ENCODE data around the gene EVPL.

Gene EVPL

DNA sequence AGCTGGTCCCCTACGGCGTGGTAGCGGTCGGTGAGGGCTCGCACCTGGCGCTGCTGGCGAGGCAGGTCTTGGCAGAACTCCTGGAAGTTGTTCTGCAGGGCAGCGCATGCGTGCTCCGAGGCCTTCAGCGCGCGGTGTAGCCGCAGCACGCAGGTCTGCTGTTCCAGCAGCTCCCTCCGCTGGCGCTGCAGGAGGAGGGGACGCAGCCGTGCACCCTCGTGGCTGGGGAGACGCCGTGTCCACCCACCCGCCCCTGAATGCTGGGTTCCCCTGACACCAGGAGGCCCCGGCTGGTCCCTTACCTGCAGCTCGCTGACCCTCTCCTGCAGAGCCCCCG, 12.2 kb downstream of the EVPL start:
- no peak for DNase-seq

DNA sequence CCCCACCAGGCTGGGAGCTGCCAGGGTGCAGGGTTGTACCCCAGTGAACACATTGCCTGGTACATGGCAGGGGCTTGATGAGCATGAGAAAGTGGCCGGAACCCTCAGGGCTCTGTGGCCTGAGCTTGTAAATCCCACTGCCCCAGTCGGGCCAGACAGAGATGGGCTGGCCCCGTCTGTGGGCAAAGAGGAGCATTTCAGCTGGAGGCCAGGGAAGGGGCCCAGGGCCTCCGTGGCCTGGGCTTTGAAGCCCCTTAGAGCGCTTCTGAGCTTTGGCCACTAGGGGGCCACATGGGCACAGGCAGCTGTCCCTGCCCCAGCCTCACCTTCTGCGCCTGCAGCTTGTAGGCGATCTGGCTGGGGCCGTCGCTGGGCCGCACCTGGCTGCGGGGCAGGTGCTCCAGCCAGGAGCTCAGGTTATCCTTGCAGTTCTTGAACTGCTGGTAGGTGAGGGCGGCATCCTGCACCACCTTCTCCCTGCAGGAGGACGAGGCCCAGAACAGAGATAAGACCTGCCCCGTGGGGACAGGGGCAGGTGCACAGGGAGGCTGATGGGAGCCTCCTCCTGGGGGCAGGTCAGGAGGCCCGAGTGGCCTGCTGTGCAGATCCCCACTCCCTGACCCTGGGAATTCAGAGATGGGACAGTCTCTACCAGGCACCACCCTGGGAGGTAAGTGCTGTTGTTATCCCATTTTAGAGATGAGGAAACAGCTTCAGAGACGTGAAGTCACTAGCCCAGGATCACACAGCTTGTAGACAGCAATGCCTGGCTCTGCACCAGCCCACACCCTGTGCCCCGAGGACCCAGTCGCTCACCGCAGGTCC, 12.8 kb downstream of the EVPL start:
- peak; percentile 80 for DNase-seq

DNA sequence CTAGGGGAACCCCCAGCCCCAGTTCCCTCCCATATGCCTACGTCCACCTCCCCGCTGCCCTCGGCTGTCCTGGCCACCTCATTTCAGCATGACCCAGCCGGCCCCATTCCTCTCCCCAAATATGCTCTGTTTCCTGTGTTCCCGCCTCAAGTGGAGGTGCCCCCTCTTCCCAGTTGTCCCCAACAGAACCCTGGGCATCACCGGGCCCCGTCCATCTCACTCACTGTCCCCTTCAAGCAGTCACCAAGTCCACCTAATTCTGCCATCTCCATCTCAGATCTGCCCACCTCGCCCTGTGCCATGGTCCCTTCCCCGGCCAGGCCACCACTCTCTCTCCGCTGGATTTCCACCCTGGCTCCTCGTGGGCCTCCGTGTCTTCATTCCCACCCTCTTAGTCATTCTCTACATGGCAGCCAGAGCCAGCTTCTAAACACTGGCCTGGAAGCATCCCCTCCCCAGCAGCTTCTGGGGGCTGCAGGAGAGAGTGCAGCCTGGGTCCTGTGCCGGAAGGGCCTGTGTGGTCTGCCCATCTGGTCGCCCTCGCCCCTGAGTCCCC, 13.7 kb downstream of the EVPL start:
- no peak for DNase-seq

DNA sequence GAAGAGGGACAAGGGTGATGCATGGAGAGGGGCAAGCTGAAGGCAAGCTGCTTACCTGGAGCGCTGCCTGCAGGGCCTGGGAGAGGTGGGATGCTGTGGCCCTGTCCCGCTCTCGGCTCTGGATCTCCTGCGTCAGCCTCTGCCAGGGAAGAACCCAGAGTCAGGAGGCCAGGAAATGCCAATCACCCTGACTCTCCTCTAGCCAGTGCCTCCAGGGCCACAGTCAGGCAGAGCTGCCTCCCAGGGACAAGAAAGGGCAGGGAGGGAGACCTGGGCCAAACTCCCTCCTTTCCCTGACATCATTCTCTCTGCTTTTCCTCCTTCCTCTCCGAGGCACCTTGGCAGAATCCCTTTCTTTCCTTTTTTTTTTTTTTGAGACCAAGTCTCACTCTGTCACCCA, 15.2 kb downstream of the EVPL start:
- no peak for DNase-seq

DNA sequence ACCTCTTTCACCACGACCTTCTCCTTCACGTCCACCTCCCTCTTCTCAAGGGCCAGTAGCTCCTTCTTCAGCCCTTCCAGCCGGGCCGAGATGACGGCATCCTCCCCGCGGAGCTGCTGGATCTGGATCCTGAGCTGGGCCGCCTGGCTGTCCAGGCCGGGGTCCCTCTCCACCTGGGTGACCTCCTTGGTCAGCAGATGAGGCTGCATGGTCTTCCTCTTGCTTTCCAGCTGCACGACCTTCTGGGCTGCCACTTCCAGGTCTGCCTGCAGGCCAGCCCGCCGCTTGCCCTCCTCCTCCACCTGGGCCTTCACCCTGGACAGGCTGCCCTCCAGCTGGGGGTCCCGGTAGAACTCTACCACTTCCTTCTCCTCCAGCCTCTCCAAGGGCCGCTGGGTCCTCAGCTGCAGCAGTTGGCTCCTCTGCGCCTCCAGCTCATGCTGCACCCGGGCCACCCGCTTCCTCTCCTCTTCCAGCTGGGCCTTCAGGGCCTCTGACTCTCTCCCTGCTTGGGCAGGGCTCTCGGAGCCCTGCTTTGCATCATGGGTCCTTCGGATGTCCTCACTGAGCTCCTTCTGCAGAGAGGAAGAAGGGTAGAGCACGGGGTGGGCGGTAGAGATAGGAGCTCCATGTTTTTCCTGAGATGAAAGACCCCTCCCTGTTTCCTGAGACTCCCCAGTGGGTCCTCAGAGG, 17.0 kb downstream of the EVPL start:
- DNase-seq = no peak

DNA sequence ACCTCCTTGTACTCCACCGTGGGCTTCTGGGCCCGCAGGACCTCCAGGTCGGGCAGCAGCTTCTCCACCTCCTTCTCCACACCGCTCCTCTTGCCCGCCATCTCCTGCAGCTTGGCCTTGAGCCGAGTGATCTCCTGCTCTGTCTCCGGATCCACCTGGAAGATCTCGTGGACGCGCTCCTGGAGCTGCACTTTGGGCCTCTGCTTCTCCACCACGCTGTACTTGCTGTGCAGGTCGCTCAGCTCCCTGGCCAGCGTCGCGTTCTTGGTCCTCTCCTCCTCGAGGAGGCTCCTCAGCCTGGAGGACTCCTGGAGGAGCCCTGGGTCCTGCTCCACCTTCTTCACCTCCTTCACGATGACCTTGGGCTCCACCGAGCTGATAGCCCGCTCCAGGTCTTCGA, 17.7 kb downstream of the EVPL start:
- DNase-seq = no peak

DNA sequence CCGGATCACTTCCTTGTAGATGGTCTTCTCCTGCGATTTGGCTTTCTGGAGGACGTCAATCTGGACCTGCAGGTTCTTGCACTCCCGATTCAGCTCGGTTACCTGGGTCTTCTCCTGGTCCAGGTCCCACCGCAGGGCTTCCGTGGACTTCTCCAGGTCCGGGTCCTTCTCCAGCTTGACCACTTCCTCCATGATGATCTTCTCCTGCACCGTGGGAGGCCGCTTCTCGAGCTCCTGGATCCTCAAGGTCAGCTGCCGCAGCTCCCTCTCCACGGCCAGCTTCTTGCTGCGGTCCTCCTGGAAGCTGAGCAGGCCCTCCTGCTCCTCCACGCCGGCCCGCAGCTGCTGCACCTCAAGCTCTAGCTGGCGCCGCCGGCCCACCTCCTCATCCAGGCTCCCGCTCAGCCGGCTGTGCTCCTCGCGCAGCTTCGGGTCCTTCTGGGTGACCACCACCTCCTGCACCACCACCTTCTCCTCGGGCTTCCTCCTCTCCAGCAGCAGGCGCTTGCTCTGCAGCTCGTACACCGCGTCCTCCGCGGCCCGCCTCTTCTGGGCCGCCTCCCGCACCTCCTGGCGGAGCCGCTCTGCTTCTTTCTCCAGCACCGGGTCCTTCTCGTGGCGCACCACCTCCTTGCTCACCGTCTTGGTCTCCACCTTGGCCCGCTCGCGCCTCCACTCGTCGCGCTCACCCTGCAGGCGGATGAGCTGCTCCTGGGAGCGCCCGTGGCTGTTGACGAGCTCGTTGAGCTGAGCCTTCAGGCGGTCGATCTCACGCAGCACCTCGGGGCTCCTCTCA, 18.3 kb downstream of the EVPL start:
- no peak for DNase-seq

DNA sequence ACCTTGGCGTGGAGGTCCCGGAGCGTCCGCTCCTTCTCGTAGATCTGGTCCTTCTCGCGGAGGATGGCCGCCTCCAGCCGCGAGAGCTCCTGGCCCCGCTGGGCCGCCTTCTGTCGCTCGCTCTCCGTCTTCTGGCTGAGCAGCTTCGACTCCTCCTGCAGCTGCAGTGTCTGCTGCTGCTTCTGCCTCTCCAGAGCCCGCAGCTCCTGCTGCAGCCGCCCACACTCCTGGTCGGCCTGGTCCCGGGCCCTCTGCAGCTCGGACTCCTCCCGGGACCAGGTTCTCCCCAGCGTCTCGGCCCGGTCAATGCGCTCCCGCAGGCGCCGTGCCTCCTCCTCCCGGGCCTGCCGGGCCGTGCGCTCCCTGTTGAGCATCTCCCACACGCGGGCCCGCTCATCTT, 18.9 kb downstream of the EVPL start:
- no peak for DNase-seq

DNA sequence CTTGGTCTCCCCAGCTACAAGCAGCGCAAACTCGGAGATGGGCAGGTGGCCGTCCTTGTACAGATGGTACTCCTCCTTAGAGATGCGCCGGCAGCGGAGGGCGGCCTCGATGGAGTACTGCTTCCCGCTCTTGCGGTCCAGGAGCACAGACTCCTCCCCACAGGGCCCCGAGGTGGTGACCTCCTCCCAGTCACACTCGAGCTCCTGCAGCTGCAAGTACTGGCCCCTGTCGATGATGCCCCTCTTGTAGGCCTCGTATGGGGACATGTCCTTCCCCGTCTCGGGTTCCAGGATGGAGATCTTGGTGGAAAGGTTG, 19.3 kb downstream of the EVPL start:
- DNase-seq = no peak

DNA sequence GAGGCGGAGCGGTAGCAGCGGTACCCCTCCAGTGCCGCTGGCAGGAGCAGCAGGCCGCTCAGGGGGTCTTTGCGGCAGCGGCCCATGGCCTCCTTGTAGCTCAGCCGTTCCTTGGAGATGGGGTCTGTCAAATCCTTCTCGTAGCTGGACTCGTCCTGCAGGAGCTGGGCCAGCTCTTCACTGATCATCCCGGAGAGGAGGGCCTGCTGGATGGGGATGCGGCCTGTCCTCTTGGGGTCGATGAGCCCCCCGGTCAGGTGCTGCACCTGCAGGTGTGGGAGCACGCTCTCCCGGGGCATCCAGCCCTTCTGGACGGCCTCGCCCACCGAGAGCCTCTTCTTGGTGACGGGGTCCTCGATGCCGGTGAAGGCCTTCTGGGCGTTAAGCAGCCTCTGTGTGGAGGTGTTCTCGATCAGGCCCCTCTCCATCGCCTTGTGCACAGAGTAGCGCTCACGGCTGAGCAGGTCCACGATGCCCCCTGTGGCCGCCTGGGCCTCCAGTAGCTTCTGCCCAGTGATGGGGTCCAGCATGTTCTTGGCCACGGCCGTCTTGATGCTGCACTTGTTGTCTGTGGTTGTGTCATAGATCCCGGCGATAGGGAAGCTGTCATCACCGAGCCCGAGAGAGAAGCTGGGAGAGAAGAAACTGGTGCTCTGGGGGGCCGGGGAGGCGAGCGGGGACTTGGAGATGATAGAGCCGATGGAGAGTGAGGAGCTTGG, 19.8 kb downstream of the EVPL start:
- no peak for DNase-seq

DNA sequence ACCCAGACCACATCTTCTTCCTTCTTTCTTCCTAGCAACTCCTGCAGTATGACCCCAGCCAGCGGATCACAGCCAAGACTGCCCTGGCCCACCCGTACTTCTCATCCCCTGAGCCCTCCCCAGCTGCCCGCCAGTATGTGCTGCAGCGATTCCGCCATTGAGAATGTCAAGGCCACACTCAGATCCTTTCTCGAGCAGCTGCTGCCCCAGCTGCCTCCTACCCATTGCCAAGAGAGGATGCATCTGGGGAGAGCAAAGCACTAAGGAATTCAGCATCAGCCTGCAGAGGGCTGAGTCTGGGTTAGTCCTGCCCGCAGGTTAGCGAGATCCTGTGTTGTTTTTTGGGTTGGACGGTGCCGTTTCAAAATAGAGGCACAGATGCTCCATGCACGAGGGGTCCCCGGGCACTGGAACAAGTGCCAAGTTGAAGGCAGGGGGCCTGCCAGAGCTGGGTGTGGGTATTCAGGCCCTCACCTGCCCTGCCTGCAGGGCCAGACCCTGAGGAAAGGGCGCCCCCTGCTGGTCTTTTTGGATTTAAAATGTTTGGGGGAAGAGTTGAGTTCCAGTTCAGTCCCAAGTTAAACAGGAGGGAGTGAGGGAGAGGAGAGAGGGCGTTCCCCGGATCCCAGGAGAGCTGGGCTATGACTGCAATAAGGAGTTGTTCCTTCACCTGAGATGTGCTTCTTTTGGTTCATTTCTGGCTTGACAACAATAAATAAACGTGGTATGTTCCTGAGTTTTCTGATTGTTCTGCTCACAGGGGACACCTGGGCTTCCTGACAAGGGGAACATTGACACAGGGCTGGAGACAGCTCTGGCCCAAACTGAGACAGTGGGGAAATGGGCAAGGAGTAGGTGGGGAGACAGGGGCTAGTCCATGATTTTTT, 21.6 kb downstream of the EVPL start:
- DNase-seq = peak; percentile 82

DNA sequence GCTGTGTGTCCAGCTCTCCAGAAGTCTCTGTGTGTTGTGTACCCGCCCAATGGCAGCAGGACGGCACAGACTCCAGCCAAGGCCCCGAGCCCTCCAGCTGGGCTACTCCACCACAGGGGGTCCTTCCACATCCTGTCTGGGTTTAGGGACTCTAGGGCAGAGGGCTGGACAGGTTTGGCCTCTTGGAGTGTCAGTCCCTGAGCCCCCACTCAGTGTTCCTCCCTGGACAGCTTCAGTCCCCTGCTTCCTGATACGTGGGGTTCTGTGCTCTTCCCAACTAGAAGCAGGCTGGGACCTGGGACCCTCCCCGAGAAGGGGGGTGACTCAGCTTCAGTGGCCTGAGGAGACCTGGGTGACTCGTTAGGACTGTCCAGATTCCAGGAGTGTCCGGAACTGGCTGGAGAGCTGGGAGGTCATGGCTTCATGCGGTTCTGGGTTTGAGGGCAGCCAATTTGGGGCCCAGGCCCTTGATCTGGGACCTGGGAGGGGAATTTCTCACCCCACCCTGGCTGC, 22.3 kb downstream of the EVPL start:
- no peak for DNase-seq

DNA sequence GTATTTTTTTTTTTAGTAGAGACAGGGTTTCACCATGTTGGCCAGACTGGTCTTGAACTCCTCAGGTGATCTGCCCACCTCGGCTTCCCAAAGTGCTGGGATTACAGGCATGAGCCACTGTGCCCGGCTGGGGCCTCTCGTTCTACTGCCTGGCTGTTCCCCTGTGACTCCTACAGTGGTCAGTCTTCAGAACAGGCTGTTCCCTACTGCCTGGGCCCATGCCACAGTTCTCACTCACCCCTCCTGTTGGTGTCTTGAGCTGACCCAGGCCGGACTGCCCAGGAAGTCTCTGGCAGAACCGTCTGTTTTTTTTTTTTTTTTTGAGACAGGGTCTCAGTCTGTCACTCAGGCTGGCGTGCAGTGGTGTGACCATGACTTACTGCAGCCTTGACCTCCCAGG, 23.2 kb downstream of the EVPL start:
- DNase-seq = no peak

DNA sequence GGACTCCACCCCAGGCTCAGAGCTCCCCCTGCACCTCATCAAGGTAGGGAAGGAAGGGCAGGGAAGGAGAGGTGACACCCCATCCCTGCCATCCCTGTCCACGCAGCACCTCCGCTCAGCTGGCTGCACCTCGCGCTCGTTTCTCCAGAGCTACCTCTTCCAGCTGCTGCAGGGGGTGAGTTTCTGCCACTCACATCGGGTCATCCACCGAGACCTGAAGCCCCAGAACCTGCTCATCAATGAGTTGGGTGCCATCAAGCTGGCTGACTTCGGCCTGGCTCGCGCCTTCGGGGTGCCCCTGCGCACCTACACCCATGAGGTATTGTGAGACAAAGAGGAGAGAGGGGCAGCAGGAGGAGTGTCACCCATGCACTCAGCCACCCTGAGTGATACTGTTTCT, 25.0 kb downstream of the EVPL start:
- no peak for DNase-seq

DNA sequence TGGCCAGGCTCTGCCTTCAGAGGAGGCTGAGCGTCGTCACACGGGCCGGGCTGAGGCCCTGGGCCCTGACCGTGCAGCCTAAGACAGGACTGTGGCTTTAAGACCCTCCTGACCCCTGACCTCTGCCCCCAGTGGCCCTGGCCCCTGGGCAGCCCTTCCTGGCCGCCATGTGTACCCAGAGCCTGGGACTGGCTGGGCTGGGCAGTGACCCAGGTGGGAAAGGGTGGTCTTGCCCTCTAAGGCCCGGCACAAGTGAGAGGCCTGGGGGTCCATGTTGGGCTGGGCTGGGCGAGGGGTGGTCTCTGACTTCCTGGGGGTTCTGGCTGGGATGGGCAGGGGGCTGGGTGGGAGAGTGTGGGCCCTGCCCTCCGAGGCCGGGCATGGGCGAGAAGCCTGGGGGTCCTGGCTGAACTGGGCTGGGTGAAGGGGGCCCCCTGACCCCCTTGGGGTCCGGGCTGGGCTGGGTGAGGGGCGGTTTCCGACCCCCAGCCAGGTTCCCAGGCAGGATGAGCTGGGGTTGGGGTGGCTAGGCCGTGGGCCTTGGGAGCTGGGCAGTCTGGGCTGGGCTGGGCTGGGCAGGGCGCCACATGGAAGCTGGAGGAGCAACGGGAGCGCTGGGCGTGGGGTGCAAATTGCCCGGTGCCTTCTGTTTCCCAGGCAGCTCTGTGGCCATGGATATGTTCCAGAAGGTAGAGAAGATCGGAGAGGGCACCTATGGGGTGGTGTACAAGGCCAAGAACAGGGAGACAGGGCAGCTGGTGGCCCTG, 26.2 kb downstream of the EVPL start, which contains the start of gene CDK3:
Gene CDK3, plus strand, starts transcription at position 101 of the 767 bp plus-strand sequence. Its CDS starts 571 bp downstream, at position 672.
- no peak for DNase-seq

DNA sequence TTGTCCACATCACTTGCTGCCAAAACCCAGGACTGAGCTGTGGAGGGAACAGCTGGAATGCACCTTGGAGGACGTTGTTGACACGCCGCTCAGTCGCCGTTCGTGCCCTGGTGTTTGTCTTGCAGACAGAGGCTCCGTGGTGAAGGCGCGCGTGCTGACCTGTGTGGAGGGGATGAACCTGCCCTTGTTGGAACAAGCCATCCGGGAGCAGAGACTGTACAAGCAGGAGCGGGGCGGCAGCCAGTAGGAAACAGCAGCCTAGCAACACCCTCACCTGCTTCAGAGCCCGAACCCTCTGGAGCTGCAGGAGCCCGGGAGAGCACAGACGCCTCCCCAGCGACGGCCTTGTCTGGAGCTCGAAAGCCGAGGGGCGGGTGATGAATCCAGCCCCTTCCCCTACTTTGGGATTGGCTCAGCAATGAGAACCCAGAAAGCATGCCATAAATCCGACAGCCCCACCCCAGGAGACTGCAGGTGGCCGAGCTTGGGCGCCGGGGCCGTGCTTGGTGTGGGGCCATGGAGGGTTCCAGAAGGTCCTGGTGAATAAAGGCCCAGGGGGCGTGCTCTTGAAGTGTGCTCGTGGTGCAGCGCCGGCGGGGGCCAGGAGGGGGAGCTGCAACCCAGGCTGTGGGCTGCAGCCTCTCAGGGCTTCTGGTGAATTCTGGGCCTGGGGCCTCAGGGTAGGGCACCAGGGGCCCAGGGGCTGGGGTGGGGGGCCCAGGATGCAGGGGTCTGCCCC, 26.9 kb downstream of the EVPL start:
- peak; percentile 71 for DNase-seq

DNA sequence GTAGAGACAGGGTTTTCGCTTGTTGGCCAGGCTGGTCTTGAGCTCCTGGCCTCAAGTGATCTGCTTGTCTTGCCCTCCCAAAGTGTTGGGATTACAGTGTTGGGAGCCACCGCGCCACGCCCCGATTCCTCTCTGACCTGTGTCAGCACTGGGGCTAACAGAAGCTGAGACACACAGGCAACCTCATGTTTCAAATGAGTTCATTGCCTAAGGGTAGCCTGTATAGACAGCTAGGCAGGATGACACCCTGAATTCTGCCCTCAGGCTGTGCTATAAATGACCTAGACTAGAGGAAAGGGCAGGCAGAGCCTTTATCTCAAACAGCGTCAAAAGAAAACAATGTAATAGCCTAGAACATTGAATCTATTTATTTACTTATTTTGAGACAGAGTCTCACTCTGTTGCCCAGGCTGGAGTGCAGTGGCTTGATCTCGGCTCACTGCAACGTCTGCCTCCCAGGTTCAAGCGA, 28.7 kb downstream of the EVPL start:
- no peak for DNase-seq

DNA sequence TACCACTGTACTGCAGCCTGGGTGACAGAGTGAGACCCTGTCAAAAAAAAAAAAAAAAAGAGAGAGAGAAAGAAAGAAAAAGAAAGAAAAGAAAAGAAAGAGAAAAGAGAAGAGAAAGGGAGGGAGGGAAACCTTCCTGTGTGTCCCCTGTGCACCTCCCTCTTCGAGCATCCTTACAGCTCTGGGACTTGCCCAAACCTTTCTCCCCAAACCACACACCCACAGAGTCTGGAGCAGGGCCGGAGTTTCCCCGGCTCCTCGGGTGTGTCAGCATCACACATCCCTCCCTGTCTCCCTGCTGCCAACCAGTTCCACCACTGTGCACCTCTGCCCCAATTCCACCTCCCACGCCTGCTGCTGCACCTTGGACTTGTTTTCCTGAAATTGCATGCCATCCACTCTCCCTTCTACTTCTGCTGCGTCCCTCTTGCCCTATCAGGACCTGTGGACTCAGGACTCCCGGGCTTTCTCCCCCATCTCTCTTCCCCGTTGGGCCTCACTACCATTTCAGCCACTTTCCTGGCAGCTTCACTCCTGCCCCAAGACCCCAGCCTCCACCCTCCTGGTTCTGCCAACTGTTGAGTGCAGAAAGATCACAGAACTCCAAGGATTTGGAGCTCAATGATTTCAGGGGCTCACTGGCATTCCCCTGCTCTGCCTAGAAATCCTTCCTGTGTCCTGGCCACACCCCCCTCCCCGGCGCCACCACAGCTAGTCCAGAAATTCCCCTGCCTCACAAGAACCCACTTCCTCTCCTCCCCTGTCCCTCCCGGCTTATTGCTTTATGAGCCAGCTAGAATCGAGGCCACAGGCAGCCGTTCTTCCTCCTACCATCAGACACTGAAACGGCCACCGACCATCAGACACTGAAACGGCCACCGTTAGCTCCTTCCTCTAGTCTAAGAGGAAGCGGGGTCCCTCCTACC, 30.2 kb downstream of the EVPL start:
- no peak for DNase-seq
